ENCODE data around the gene NCBP2.

NCBP2 gene

GRCh38 chr3:196942226-196942914 is at the start of gene NCBP2:
TSS of gene NCBP2 (minus strand) at chr3:196942528. CDS start at chr3:196942503, 25 bp downstream.
- DNase-seq = peak; percentile 100

- no peak for DNase-seq
Observed at GRCh38 chr3:196991581-196992460, 49.5 kb upstream of the NCBP2 start.

- no peak for DNase-seq
Observed at GRCh38 chr3:196990601-196991007, 48.3 kb upstream of the NCBP2 start.

GRCh38 chr3:196989721-196990262 is 47.5 kb upstream of the NCBP2 start:
- DNase-seq = no peak

GRCh38 chr3:196988241-196989029 is 46.1 kb upstream of the NCBP2 start:
- no peak for DNase-seq

GRCh38 chr3:196987022-196987421 is 44.7 kb upstream of the NCBP2 start:
- no peak for DNase-seq

- DNase-seq = peak in 1 of 3 donors; percentile 10
Observed at GRCh38 chr3:196985954-196986885, 43.9 kb upstream of the NCBP2 start.

GRCh38 chr3:196985298-196985697 is 43.0 kb upstream of the NCBP2 start:
- no peak for DNase-seq

GRCh38 chr3:196983186-196983585 is 40.9 kb upstream of the NCBP2 start:
- DNase-seq = no peak

- DNase-seq = no peak
Observed at GRCh38 chr3:196981657-196982056, 39.3 kb upstream of the NCBP2 start.

- no peak for DNase-seq
Observed at GRCh38 chr3:196979545-196979944, 37.2 kb upstream of the NCBP2 start.

- no peak for DNase-seq
Observed at GRCh38 chr3:196976941-196977340, 34.6 kb upstream of the NCBP2 start.

GRCh38 chr3:196975349-196975748 is 33.0 kb upstream of the NCBP2 start:
- no peak for DNase-seq

- no peak for DNase-seq
Observed at GRCh38 chr3:196974661-196975060, 32.3 kb upstream of the NCBP2 start.

GRCh38 chr3:196971094-196971698 is 28.9 kb upstream of the NCBP2 start:
- no peak for DNase-seq

- no peak for DNase-seq
Observed at GRCh38 chr3:196970547-196971093, 28.3 kb upstream of the NCBP2 start.

- DNase-seq = peak; percentile 73 to 92 (median 85)
Observed at GRCh38 chr3:196969660-196970546, 27.6 kb upstream of the NCBP2 start.

- DNase-seq = peak; percentile 84 to 91 (median 86)
Observed at GRCh38 chr3:196969134-196969659, 26.9 kb upstream of the NCBP2 start.

Data from suppressor macrophage treated with lipopolysaccharide for 1 hour (primary cell).